Neural cell (in vitro differentiated cells): Measurements from ENCODE around the gene TMEM259. TPM values are rescaled to one million over a fixed set of nuclear protein-coding genes. Genes with fewer than 3 reads are reported as not detected.

Experiments
- H2AFZ ChIP-seq: fragments of 200-600, 300-800 bp; sonication (generic), shearing (Covaris generic); 2 replicates; pipeline ENCODE4 v1.6.0; 2014; ENCODE audit warnings: low read depth, mild to moderate bottlenecking, antibody characterized with exemption, low read length, moderate library complexity
- H3F3A ChIP-seq: fragments of 200-600 bp; shearing (Covaris generic); 2 replicates; pipeline ENCODE4 v1.6.1; 2016; ENCODE audit warnings: mild to moderate bottlenecking, moderate library complexity, mixed read lengths, antibody characterized with exemption, low read length; ENCODE audit not compliant: insufficient read depth, poor library complexity, severe bottlenecking
- H3K27ac ChIP-seq: fragments of 200-600, 300-800 bp; sonication (generic), shearing (Covaris generic); 2 replicates; pipeline ENCODE4 v1.5.1; 2014; ENCODE audit warnings: mild to moderate bottlenecking, low read length, moderate library complexity
- H3K27me3 ChIP-seq: fragments of 300-800, 200-600 bp; sonication (generic), shearing (Covaris generic); 2 replicates; pipeline ENCODE4 v1.6.0; 2014; ENCODE audit warnings: mild to moderate bottlenecking, low read depth, low read length, moderate library complexity; ENCODE audit not compliant: insufficient read depth
- H3K36me3 ChIP-seq: fragments of 300-800, 200-600 bp; sonication (generic), shearing (Covaris generic); 2 replicates; pipeline ENCODE4 v1.5.1; 2014; ENCODE audit warnings: mild to moderate bottlenecking, antibody characterized with exemption, low read length, moderate library complexity; ENCODE audit not compliant: insufficient read depth
- H3K4me2 ChIP-seq: fragments of 300-800, 200-600 bp; sonication (generic), shearing (Covaris generic); 2 replicates; pipeline ENCODE4 v1.6.0; 2014; ENCODE audit warnings: mild to moderate bottlenecking, low read length
- H3K4me3 ChIP-seq: fragments of 300-800, 200-600 bp; sonication (generic), shearing (Covaris generic); 2 replicates; pipeline ENCODE4 v1.5.1; 2014; ENCODE audit warnings: mild to moderate bottlenecking, low read length, moderate library complexity
- H3K79me2 ChIP-seq: fragments of 200-600 bp; shearing (Covaris generic); replicated peaks from 2 replicates; pipeline ENCODE4 v1.6.0; 2014; ENCODE audit warnings: mild to moderate bottlenecking, low read length, moderate library complexity; ENCODE audit not compliant: insufficient read depth
- H3K9ac ChIP-seq: fragments of 300-800, 200-600 bp; sonication (generic), shearing (Covaris generic); 2 replicates; pipeline ENCODE4 v1.6.1; 2016; ENCODE audit warnings: mild to moderate bottlenecking, low read length, mixed read lengths
- H3K9me2 ChIP-seq: fragments of 200-600 bp; shearing (Covaris generic); 2 replicates; pipeline ENCODE4 v1.6.1; 2016; ENCODE audit warnings: mild to moderate bottlenecking, low read length, mixed read lengths; ENCODE audit not compliant: insufficient read depth
- H3K9me3 ChIP-seq: fragments of 200-600, 300-800 bp; sonication (generic), shearing (Covaris generic); 2 replicates; pipeline ENCODE4 v1.6.1; 2016; ENCODE audit warnings: mild to moderate bottlenecking, mixed run types, low read length, moderate library complexity, mixed read lengths
- H4K20me1 ChIP-seq: fragments of 200-600 bp; shearing (Covaris generic); 2 replicates; pipeline ENCODE4 v1.6.1; 2016; ENCODE audit warnings: mild to moderate bottlenecking, mixed run types; ENCODE audit not compliant: insufficient read depth
- CTCF ChIP-seq: fragments of 450-650 bp; IDR thresholded peaks from 2 replicates; pipeline ENCODE4 v1.5.1; 2014; ENCODE audit warnings: antibody characterized with exemption, mild to moderate bottlenecking, moderate library complexity; ENCODE audit not compliant: poor library complexity, severe bottlenecking
- EP300 ChIP-seq: fragments of 450-650 bp; conservative IDR thresholded peaks from 2 replicates; pipeline ENCODE4 v1.6.1; 2014; ENCODE audit warnings: antibody characterized with exemption, mild to moderate bottlenecking, moderate library complexity; ENCODE audit not compliant: poor library complexity, severe bottlenecking
- EZH2 ChIP-seq: fragments of 200-600, 300-800 bp; shearing (Covaris generic), sonication (generic); IDR thresholded peaks from 2 replicates; pipeline ENCODE4 v1.6.1; 2014; ENCODE audit warnings: antibody characterized with exemption, low read length, borderline replicate concordance, mild to moderate bottlenecking; ENCODE audit not compliant: insufficient read depth, poor library complexity, severe bottlenecking
- MXI1 ChIP-seq: fragments of 450-650 bp; conservative IDR thresholded peaks from 2 replicates; pipeline ENCODE4 v1.6.1; 2014; ENCODE audit warnings: antibody characterized with exemption, mild to moderate bottlenecking; ENCODE audit not compliant: poor library complexity, severe bottlenecking
- POLR2AphosphoS5 ChIP-seq: IDR thresholded peaks from 2 replicates; pipeline ENCODE4 v1.6.1; 2012
- RAD21 ChIP-seq: fragments of 450-650 bp; conservative IDR thresholded peaks from 2 replicates; pipeline ENCODE4 v1.6.1; 2014; ENCODE audit warnings: antibody characterized with exemption, mild to moderate bottlenecking, moderate library complexity
- REST ChIP-seq: IDR thresholded peaks from 2 replicates; pipeline ENCODE4 v1.6.1; 2012; ENCODE audit warnings: borderline replicate concordance
- SMC3 ChIP-seq: fragments of 450-650 bp; conservative IDR thresholded peaks from 2 replicates; pipeline ENCODE4 v1.6.1; 2014; ENCODE audit warnings: antibody characterized with exemption, mild to moderate bottlenecking, moderate library complexity; ENCODE audit not compliant: poor library complexity
- TAF1 ChIP-seq: IDR thresholded peaks from 2 replicates; pipeline ENCODE4 v1.6.1; 2012; ENCODE audit warnings: low read depth
- polyA plus RNA-seq: library from polyadenylated mRNA; depleted of rRNA; stranded (reverse); fragments of >200 nt; gene quantifications from 2 replicates; pipeline ENCODE4 v1.2.3, GENCODE V29; 2014

Gene TMEM259
- polyA plus RNA-seq, 1 donor from 2014 or later, result 176 TPM

- Histone ChIP-seq H3K9me2 (no peaks in the 10 kb centered on the region), H3K27me3 (no peaks in the 10 kb centered on the region), H3K4me3 (no peak overlapping the region), H3K9me3 (no peaks in the 10 kb centered on the region), H3K79me2 (no peaks in the 10 kb centered on the region), H3K4me2 (no peak overlapping the region), H3K9ac (no peak overlapping the region), H4K20me1 (no peaks in the 10 kb centered on the region), H3K27ac (no peak overlapping the region), H2AFZ (no peak overlapping the region), H3K36me3 (no peaks in the 10 kb centered on the region), H3F3A (no peaks in the 10 kb centered on the region)
- no peak for TF ChIP-seq RAD21
- no peak for TF ChIP-seq EP300
- no peak for TF ChIP-seq POLR2AphosphoS5
- TF ChIP-seq EZH2, result no peak
- no peak for TF ChIP-seq TAF1
- TF ChIP-seq MXI1, result no peak
- no peak for TF ChIP-seq REST
- TF ChIP-seq CTCF, result no peak
- no peak for TF ChIP-seq SMC3
Observed at GRCh38 chr19:991932-992669, 28.8 kb downstream of the TMEM259 start.

- Histone ChIP-seq H3K4me2 (no peak overlapping the region), H3K79me2 (no peaks in the 10 kb centered on the region), H4K20me1 (no peaks in the 10 kb centered on the region), H3K36me3 (no peaks in the 10 kb centered on the region), H3K4me3 (no peak overlapping the region), H3K9me2 (no peaks in the 10 kb centered on the region), H3K9me3 (no peaks in the 10 kb centered on the region), H3K9ac (no peak overlapping the region), H2AFZ (no peak overlapping the region), H3K27me3 (no peaks in the 10 kb centered on the region), H3F3A (no peaks in the 10 kb centered on the region), H3K27ac (no peak overlapping the region)
- TF ChIP-seq RAD21, result no peak
Observed at GRCh38 chr19:991174-991931, 29.6 kb downstream of the TMEM259 start.
